Ascending aorta (tissue), 2 donors: ENCODE measurements around the gene RGS10. TPM values are rescaled to one million over a fixed set of nuclear protein-coding genes. Genes with fewer than 3 reads are reported as not detected.

Experiments used
- DNase-seq, 2 donors: peaks; one replicate each; pipeline ENCODE4 v3.0.0-alpha.2; 2019; ENCODE audit warnings: low spot score in 2 of 2
- H3K27ac ChIP-seq, 2 donors: fragments of 200-600 bp; sonication (generic); one replicate each; pipeline ENCODE4 v1.5.1; 2016 to 2017; ENCODE audit warnings: mild to moderate bottlenecking in 1 of 2
- H3K27me3 ChIP-seq: fragments of 200-600 bp; sonication (generic); one replicate; pipeline ENCODE4 v1.5.1; 2017
- H3K36me3 ChIP-seq, 2 donors: fragments of 200-600 bp; sonication (generic); one replicate each; pipeline ENCODE4 v1.5.1; 2016
- H3K4me1 ChIP-seq, 2 donors: fragments of 200-600 bp; sonication (generic); one replicate each; pipeline ENCODE4 v1.5.1; 2016 to 2017; ENCODE audit warnings: mild to moderate bottlenecking in 1 of 2
- H3K4me3 ChIP-seq, 2 donors: fragments of 200-600 bp; sonication (generic); one replicate each; pipeline ENCODE4 v1.5.1; 2016 to 2017; ENCODE audit warnings: mild to moderate bottlenecking in 1 of 2
- H3K9me3 ChIP-seq, 2 donors: fragments of 200-600 bp; sonication (generic); one replicate each; pipeline ENCODE4 v1.5.1; 2016
- CTCF ChIP-seq, 3 experiments: fragments of 200-600 bp in 2 of 3; fragments of 450-650 bp in 1 of 3; sonication (generic) in 2 of 3; IDR thresholded peaks; one replicate each; pipeline ENCODE4 v1.5.1; 2016 to 2019; ENCODE audit warnings: antibody characterized with exemption in 3 of 3, mild to moderate bottlenecking in 1 of 3, moderate library complexity in 1 of 3
- intact Hi-C: fragments of 100-400 bp; cut with DNase I; formaldehyde crosslinking; loops from one replicate; pipeline ENCODE4 v1.15.1; 2023
- total RNA-seq: library from RNA; depleted of rRNA; stranded (reverse); fragments of >200 nt; gene quantifications from one replicate; pipeline ENCODE4 v1.1.0, GENCODE V29; 2016

RGS10 gene
- total RNA-seq, 1 donor from 2014 or later, result 42.9 TPM

- DNase-seq, result no peak
- no peaks in the 10 kb centered on the region for H3K9me3 ChIP-seq
- H3K27ac ChIP-seq, result no peak overlapping the region
- H3K27me3 ChIP-seq, result no peaks in the 10 kb centered on the region
- no peaks in the 10 kb centered on the region for H3K36me3 ChIP-seq
- H3K4me3 ChIP-seq, result no peak overlapping the region
- H3K4me1 ChIP-seq, result no peaks in the 10 kb centered on the region
- no peak for TF ChIP-seq CTCF (IDR thresholded peaks at IDR 0.05)
- intact Hi-C loops, result no loop called here
Observed at GRCh38 chr10:119504651-119505050, 37.9 kb downstream of the RGS10 start.

- no peaks in the 10 kb centered on the region for H3K36me3 ChIP-seq
- H3K4me3 ChIP-seq, result no peak overlapping the region
- intact Hi-C loops, result no loop called here
- H3K27ac ChIP-seq, result no peak overlapping the region
- DNase-seq, result no peak
- no peaks in the 10 kb centered on the region for H3K4me1 ChIP-seq
- no peaks in the 10 kb centered on the region for H3K9me3 ChIP-seq
- no peak for TF ChIP-seq CTCF (IDR thresholded peaks at IDR 0.05)
- H3K27me3 ChIP-seq, result no peaks in the 10 kb centered on the region
Observed at GRCh38 chr10:119503821-119504220, 38.7 kb downstream of the RGS10 start.

- Histone ChIP-seq H3K4me3 (no peak overlapping the region), H3K4me1 (no peaks in the 10 kb centered on the region), H3K9me3 (no peaks in the 10 kb centered on the region), H3K27me3 (no peaks in the 10 kb centered on the region), H3K27ac (no peak overlapping the region), H3K36me3 (no peaks in the 10 kb centered on the region)
- no peak for TF ChIP-seq CTCF (IDR thresholded peaks at IDR 0.05)
- no peak for DNase-seq
- intact Hi-C loops, result no loop called here
Observed at GRCh38 chr10:119502618-119503155, 39.8 kb downstream of the RGS10 start.

- no peak overlapping the region for H3K27ac ChIP-seq
- H3K27me3 ChIP-seq, result no peaks in the 10 kb centered on the region
- no peaks in the 10 kb centered on the region for H3K4me1 ChIP-seq
- TF ChIP-seq CTCF (IDR thresholded peaks at IDR 0.05), result no peak
- intact Hi-C loops, result no loop called here
- no peaks in the 10 kb centered on the region for H3K9me3 ChIP-seq
- no peaks in the 10 kb centered on the region for H3K36me3 ChIP-seq
- no peak for DNase-seq
- H3K4me3 ChIP-seq, result no peak overlapping the region
Observed at GRCh38 chr10:119502209-119502608, 40.3 kb downstream of the RGS10 start.

GRCh38 chr10:119501690-119502089, 40.8 kb downstream of the RGS10 start:
- TF ChIP-seq CTCF (IDR thresholded peaks at IDR 0.05), result no peak
- DNase-seq, result no peak
- H3K4me1 ChIP-seq, result no peaks in the 10 kb centered on the region
- H3K4me3 ChIP-seq, result no peak overlapping the region
- H3K27ac ChIP-seq, result no peak overlapping the region
- H3K9me3 ChIP-seq, result no peaks in the 10 kb centered on the region
- H3K27me3 ChIP-seq, result no peaks in the 10 kb centered on the region
- intact Hi-C loops, result no loop called here
- no peaks in the 10 kb centered on the region for H3K36me3 ChIP-seq

GRCh38 chr10:119500821-119501220, 41.7 kb downstream of the RGS10 start:
- Histone ChIP-seq H3K4me3 (no peak overlapping the region), H3K4me1 (no peaks in the 10 kb centered on the region), H3K27ac (no peak overlapping the region), H3K9me3 (no peaks in the 10 kb centered on the region), H3K27me3 (no peaks in the 10 kb centered on the region), H3K36me3 (no peaks in the 10 kb centered on the region)
- DNase-seq, result no peak
- intact Hi-C loops, result no loop called here
- no peak for TF ChIP-seq CTCF (IDR thresholded peaks at IDR 0.05)
